Right cardiac atrium (tissue), 5 donors: ENCODE measurements around the gene MS4A10. TPM values are rescaled to one million over a fixed set of nuclear protein-coding genes. Genes with fewer than 3 reads are reported as not detected.
A peak's percentile ranks its signal among the peaks of the same experiment; 100 is the strongest.
"Not testable (repeated sequence)": the region's sequence is repeated elsewhere in the genome, so short reads cannot be mapped to it uniquely, and the experiment has no call there.

Experiments used
- ATAC-seq, 2 donors: fragments of 200-7000 bp; cut with Tn5 transposase; one replicate each; pipeline versions ENCODE4 v1.8.0 to v1.9.1; 2020; ENCODE audit warnings: moderate library complexity in 2 of 2, mild to moderate bottlenecking in 1 of 2
- DNase-seq, 3 donors: peaks; one replicate each; pipeline ENCODE4 v3.0.0-alpha.2; 2020
- H3K27ac ChIP-seq: one replicate; pipeline ENCODE4 v1.5.1; 2013; ENCODE audit warnings: mild to moderate bottlenecking, low read length, control low read depth, moderate library complexity
- H3K27me3 ChIP-seq: one replicate; pipeline ENCODE4 v1.6.1; 2013; ENCODE audit not compliant: control insufficient read depth, insufficient read depth
- H3K4me1 ChIP-seq: one replicate; pipeline ENCODE4 v1.6.1; 2013; ENCODE audit warnings: low read length; ENCODE audit not compliant: control insufficient read depth, insufficient read depth
- H3K4me3 ChIP-seq: one replicate; pipeline ENCODE4 v1.5.1; 2013; ENCODE audit warnings: low read length, control low read depth
- H3K9me3 ChIP-seq: one replicate; pipeline ENCODE4 v1.6.1; 2013; ENCODE audit warnings: low read length; ENCODE audit not compliant: control insufficient read depth
- WGBS: extraction: QIAGEN DNeasy Blood & Tissue Kit; methylation state at CpG from one replicate; pipeline ENCODE4 v1.1.7; 2013; 5-methylcytosine and 5-hydroxymethylcytosine counted together
- intact Hi-C, 4 donors: fragments of 100-400 bp; cut with DNase I; formaldehyde crosslinking; loops; one replicate each; pipeline versions ENCODE4 v1.11.0 to v1.14.0; 2022 to 2023
- polyA plus RNA-seq: library from polyadenylated mRNA; stranded (reverse); fragments of 200-250 nt; gene quantifications from one replicate; pipeline ENCODE4 v1.2.3, GENCODE V29; 2013
- total RNA-seq, 4 donors: library from RNA; stranded (reverse); fragmentation: NEBNext Ultra II Directional; extraction: Animal tissue kit (Norgen Biotek cat#: 25700); gene quantifications; one replicate each; pipeline ENCODE4 v1.2.1, GENCODE V29; 2021
- donor health status: healthy with polysubstance abuse.
- donor health status: DM: no; HTN: yes; CAD: no.
- donor health status: DM: no; HTN: no; CAD: no.
- donor health status: DM: no; HTN: yes; CAD: no; lungs with severe emphysema.
- donor health status: DM: yes; HTN: yes; CAD: no.

MS4A10 gene
- total and polyA plus RNA-seq, 5 donors = not detected

DNA sequence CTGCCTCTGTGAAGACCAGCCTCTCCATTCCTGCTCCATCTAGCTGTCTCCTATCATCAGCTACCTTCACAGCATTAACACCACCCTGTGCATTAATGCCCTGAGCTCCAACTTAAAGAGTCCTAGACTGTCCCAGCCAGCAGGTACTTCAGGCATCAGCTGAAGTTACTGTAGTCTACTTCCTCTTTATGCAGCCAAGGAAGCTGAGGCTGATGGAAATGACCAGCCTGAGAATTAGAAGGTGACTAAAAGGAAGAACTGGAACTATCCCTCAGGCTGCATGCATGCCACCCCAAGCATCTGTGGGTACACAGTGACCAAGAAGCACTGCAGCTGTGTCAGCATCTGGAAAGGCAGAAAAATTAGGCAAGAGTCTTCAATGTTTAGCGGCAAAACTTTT, 28.2 kb downstream of the MS4A10 start:
- intact Hi-C loops = no loop called here
- Histone ChIP-seq H3K9me3 (peaks cover 3% of the 10 kb centered on the region), H3K27me3 (no peaks in the 10 kb centered on the region), H3K4me3 (no peak overlapping the region), H3K27ac (no peak overlapping the region), H3K4me1 (no peaks in the 10 kb centered on the region)
- WGBS = 83% methylated on average over 1 of the region's 1 CpG
- no peak for DNase-seq
- ATAC-seq = no peak

DNA sequence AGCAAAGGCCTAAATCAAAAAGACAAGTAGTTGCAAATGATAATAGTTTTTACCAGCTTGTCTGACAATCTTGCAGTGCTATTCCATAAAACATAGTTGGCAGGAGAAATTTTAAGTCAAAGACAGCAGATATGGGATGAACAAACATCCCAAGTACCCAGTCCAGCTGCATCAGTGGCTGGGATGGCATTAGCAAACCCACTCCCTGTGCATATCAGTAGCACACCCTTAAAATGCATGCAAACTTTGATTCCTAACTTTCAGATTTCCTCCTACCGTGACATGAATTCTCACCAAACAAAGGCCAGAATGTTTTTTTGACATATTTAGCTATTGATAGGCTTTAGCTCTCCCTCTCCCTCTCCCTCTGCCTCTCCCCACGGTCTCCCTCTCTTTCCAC, 29.0 kb downstream of the MS4A10 start:
- DNase-seq = no peak

DNA sequence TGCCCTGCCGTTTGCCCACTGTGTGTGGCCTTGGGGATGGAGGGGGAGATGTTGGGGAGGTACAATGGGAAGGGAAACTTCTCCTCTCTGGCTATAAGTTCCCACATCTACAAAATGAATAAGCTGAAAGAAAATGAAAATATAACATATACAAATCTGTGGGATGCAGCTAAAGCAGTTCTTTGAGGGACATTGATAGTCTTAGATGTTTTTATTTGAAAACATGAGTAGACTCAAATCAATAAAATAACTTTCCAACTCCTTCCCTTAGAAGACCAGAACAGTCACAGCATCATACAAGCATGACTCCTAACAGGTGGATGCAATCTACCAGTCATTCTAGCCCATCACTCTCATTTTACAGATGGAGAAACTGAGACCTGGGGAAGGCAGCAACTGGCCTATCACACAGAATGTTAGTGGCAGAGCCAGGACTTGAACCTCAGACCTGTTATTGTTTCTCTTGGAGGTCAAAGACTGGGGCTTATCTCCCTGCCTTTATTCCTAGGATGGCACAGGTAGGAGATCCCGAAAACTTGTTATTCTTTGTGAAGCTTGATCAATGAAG, 31.5 kb downstream of the MS4A10 start:
- no peak for DNase-seq
- ATAC-seq = no peak
- no peak overlapping the region for H3K27ac ChIP-seq
- peaks cover 3% of the 10 kb centered on the region for H3K9me3 ChIP-seq
- intact Hi-C loops = no loop called here
- no peak overlapping the region for H3K4me3 ChIP-seq
- no peaks in the 10 kb centered on the region for H3K27me3 ChIP-seq
- 95% methylated on average over 2 of the region's 2 CpGs for WGBS
- no peaks in the 10 kb centered on the region for H3K4me1 ChIP-seq

More for the DNA sequence above, 29.0 kb downstream of the MS4A10 start:
- 85% methylated on average over 2 of the region's 2 CpGs for WGBS
- ATAC-seq = no peak
- H3K4me1 ChIP-seq = no peaks in the 10 kb centered on the region
- H3K27ac ChIP-seq = no peak overlapping the region
- H3K9me3 ChIP-seq = peaks cover 3% of the 10 kb centered on the region
- no peak overlapping the region for H3K4me3 ChIP-seq
- intact Hi-C loops = no loop called here
- H3K27me3 ChIP-seq = no peaks in the 10 kb centered on the region

DNA sequence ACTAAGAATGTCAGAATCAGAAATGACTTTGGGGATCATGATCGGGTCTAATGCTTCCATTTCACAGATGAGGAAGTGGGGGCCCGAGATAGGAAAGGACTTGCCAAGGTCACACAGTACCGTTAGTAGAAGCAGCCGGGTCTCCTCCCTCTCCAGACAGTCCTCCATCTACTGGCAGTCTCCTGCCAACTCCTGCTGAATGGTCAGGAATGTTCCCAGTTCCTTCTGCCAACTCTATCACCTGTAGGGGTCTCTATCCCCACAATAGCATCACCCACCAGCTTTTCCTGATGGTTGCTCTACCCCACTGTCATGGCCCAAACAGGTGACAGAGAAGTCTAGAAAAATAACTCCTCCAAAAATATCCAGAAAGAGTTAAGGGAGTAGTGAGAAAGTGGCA, 32.9 kb downstream of the MS4A10 start:
- Histone ChIP-seq H3K4me1 (no peaks in the 10 kb centered on the region), H3K9me3 (peaks cover 3% of the 10 kb centered on the region), H3K4me3 (no peak overlapping the region), H3K27ac (no peak overlapping the region), H3K27me3 (no peaks in the 10 kb centered on the region)
- DNase-seq (no peak), ATAC-seq (no peak)
- intact Hi-C loops = no loop called here
- 76% methylated on average over 4 of the region's 4 CpGs for WGBS

DNA sequence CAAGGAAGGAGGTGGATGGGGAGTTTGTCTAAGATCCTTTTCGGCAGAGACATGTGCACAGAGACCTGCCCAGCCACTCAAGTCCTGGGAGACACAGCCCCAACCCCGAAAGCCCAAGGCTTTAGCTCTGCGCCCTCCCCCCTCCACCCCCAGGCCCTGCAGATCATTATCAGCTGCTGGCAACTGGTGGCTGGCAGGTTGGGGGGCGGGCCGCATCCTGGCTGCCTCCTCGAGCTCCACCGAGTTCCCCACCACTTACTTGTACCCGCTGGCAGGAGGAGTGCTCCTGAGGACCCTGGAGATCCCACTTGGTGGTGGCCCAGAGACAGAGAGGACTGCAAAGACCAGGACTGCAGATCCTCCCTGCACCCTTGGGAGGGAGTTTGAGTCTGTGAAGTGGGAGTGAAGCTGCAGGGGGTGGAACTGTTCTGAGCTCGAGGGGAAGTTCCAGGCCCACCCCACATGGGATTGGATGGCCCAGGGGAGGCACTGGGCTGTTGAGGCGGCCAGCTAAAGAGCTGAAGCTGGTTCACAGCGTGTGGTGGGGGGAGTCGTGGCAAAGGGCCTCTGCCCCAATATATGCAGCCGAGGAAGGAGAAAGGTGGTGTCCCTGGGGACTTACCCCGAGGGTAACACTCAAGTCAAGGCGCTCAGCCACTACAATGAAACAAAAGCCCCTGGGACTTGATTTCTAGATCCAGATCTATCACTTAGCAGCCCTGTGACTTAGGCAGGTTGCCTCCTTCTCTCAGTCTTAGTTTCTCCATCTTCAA, 36.9 kb downstream of the MS4A10 start:
- DNase-seq = no peak
- 66% methylated on average over 15 of the region's 15 CpGs for WGBS

DNA sequence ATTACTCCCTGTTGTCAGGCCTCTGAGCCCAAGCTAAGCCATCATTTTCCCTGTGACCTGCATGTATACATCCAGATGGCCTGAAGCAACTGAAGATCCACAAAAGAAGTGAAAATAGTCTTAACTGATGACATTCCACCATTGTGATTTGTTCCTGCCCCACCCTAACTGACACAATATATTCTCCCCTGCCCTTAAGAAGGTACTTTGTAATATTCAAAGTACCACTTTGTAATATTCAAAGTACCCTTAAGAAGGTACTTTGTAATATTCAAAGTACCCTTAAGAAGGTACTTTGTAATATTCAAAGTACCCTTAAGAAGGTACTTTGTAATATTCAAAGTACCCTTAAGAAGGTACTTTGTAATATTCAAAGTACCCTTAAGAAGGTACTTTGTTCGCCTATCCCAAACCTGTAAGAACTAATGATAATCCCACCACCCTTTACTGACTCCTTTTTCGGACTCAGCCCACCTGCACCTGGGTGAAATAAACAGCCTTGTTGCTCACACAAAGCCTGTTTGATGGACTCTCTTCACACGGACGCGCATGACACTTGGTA, 38.7 kb downstream of the MS4A10 start:
- H3K27me3 ChIP-seq, H3K4me3 ChIP-seq, DNase-seq, H3K27ac ChIP-seq, ATAC-seq, H3K4me1 ChIP-seq, H3K9me3 ChIP-seq, intact Hi-C loops: not testable (repeated sequence)
- 88% methylated on average over 5 of the region's 5 CpGs for WGBS

More for the DNA sequence above, 36.9 kb downstream of the MS4A10 start:
- intact Hi-C loops = no loop called here
- no peak overlapping the region for H3K4me3 ChIP-seq
- H3K27ac ChIP-seq = no peak overlapping the region
- no peaks in the 10 kb centered on the region for H3K27me3 ChIP-seq
- peaks cover under 1% of the 10 kb centered on the region for H3K9me3 ChIP-seq
- ATAC-seq = no peak
- no peaks in the 10 kb centered on the region for H3K4me1 ChIP-seq

DNA sequence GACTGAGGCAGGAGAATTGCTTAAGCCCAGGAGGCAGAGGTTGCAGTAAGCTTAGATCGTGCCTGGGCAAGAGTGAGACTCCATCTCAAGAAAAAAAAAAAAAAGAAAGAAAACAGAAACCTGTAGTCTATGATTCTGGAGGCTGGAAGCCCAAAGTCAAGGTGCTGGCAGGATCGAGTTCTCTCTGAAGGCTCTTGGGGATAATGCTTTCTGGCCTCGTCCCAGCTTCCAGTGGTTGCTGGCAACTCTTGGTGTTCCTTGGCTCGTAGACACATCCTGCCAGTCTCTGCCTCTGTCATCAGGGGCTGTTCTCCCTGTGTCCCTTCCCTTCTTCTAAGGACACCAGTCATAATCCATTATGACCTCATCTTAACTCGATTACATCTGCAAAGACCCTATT, 40.0 kb downstream of the MS4A10 start:
- ATAC-seq (no peak), DNase-seq (no peak)
- Histone ChIP-seq H3K27ac (no peak overlapping the region), H3K27me3 (no peaks in the 10 kb centered on the region), H3K9me3 (no peaks in the 10 kb centered on the region), H3K4me3 (no peak overlapping the region), H3K4me1 (no peaks in the 10 kb centered on the region)
- intact Hi-C loops = no loop called here
- 87% methylated on average over 5 of the region's 5 CpGs for WGBS

DNA sequence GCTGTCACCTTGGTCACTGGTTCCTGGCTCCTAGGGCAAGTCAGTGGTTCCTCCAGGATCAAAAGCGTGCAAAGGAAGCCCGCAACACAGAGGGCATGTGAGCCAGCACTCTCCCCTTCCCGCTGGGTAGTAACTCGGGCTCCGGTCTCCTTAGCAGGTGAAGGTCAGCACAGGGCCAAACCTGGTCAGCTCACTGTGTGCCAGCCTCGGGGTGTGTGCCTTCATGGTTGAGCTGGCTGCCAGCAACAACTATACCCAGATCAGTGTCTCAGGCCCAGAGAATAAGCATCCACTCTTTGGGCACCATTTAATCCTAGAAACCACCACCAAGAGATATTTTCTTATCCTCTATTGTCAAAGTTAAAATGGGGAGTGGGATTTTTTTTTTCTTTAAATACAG, 40.7 kb downstream of the MS4A10 start:
- intact Hi-C loops = no loop called here
- Histone ChIP-seq H3K4me3 (no peak overlapping the region), H3K27me3 (no peaks in the 10 kb centered on the region), H3K9me3 (no peaks in the 10 kb centered on the region), H3K4me1 (no peaks in the 10 kb centered on the region), H3K27ac (no peak overlapping the region)
- DNase-seq = no peak
- no peak for ATAC-seq
- WGBS = 76% methylated on average over 6 of the region's 6 CpGs

DNA sequence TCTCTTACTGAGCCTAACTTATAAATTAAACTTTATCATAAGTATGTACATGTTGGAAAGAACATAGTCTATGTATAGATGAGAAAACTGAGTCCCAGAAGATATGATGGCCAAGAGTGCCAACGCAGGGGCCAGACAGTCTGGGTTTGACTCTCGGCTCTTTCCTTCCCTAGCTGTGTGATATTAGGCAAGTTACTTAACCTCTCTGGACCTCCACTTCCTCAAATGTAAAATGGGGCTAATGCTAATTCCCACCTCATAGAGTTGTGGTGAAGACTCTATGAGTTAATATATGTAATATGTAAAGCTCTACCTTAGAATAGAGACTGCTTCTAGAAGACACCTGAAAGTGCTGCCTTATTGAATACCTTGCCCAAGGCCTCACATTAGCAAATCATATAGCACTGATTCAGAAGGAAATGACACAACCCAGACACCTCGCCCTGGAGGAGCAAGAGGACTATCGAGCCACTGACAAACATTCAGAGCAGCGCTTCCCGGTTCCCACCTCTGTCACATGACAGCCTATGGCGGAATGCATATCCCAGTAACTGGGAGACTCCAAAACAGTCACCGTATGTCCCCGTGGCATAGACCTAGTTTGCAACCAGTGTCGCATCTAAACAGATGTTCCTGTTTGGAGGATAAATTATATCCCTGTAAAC, 45.5 kb downstream of the MS4A10 start:
- DNase-seq (no peak), ATAC-seq (no peak)
- H3K27ac ChIP-seq = no peak overlapping the region
- intact Hi-C loops = loop anchor here (5.0 to 10.0 kb wide), 6 partner anchors 57 to 357 kb away; no protein-coding TSS in a partner anchor
- H3K27me3 ChIP-seq = no peaks in the 10 kb centered on the region
- no peaks in the 10 kb centered on the region for H3K4me1 ChIP-seq
- H3K9me3 ChIP-seq = no peaks in the 10 kb centered on the region
- 45% methylated on average over 10 of the region's 10 CpGs for WGBS
- no peak overlapping the region for H3K4me3 ChIP-seq

DNA sequence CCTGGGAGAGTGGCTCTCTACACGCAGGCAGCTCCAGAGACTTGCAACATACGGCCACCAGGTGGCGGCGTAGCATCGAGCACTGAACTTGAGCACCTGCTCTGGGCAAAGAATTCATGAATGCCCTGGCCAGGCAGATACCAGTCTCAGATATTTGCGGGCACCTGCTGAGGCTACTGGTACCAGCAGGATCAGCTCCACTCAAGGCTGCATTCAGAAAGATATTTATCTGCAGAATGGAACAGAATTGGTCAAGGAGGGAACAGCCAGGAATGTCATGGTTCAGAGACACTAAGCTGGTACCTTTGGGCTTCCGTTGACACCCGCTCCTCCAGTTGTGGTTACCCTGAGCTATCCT, 46.0 kb downstream of the MS4A10 start:
- H3K4me3 ChIP-seq = no peak overlapping the region
- peak; percentile 78 to 94 (median 93) for DNase-seq
- WGBS = 15% methylated on average over 8 of the region's 8 CpGs
- peak; percentile 84 to 89 for ATAC-seq
- no peaks in the 10 kb centered on the region for H3K9me3 ChIP-seq
- H3K27me3 ChIP-seq = no peaks in the 10 kb centered on the region
- intact Hi-C loops = loop anchor here (5.0 to 10.0 kb wide), 6 partner anchors 56 to 356 kb away; no protein-coding TSS in a partner anchor
- no peaks in the 10 kb centered on the region for H3K4me1 ChIP-seq
- H3K27ac ChIP-seq = no peak overlapping the region

DNA sequence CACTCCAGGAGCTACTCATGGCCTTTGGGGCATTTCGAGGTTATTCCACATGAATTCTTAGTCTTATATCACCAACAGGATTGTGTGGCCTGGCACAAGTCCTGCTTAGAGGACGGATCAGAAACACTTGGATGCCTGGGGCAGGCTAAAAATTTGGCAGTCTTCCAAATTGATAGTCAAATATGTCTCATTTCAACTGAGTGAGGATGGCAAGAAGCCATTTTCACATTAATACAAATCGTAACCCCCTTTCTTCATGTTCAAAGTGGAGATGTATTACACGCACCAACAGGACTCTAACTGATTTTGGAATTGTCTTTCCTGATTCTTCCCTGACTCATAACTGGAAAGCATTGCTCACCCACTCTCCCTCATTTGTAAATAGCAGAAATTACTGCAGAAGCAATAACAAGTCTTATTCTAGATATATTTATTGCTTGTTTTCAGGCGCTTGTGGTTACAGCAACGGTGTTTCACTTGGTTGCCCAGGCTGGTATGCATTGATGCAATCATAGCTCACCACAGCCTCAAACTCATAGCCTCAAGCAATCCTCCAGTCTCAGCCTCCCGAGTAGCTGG, 46.5 kb downstream of the MS4A10 start:
- ATAC-seq (no peak), DNase-seq (no peak)
- Histone ChIP-seq H3K4me1 (no peaks in the 10 kb centered on the region), H3K4me3 (no peak overlapping the region), H3K9me3 (no peaks in the 10 kb centered on the region), H3K27me3 (no peaks in the 10 kb centered on the region), H3K27ac (no peak overlapping the region)
- intact Hi-C loops = loop anchor here (5.0 to 10.0 kb wide), 6 partner anchors 56 to 356 kb away; no protein-coding TSS in a partner anchor
- 44% methylated on average over 7 of the region's 7 CpGs for WGBS
